HepG2 (cell line): ENCODE measurements around the gene ME3. TPM values are rescaled to one million over a fixed set of nuclear protein-coding genes. Genes with fewer than 3 reads are reported as not detected.

Experiments used
- ATAC-seq: fragments of 200-7000 bp; cut with Tn5 transposase; 3 replicates; pipeline ENCODE4 v1.9.1; 2020; ENCODE audit warnings: mild to moderate bottlenecking, moderate library complexity
- BruUV-seq: library from RNA; stranded (reverse); fragments of 400-500 nt; replicated peaks from 2 replicates; lab custom pipeline; 2021; lab: Mats Ljungman, UMichigan
- CTCF ChIA-PET: fragments of 300-600 bp; formaldehyde crosslinking; extraction: SDS; loops from one replicate; lab custom pipeline; 2021; ENCODE audit warnings: low total read pairs, inconsistent platforms, low intra/inter-chr PET ratio; lab: Yijun Ruan, JAX
- POLR2A ChIA-PET: fragments of 350-600 bp; sonication (Branson Sonifier 250); formaldehyde crosslinking; loops from one replicate; lab custom pipeline; 2020; ENCODE audit warnings: antibody characterized with exemption, inconsistent platforms; lab: Yijun Ruan, JAX
- DNase-seq: peaks from one replicate; pipeline ENCODE4 v3.0.0-alpha.2; 2015; ENCODE audit warnings: low spot score
- FAIRE-seq: peaks from 3 replicates; lab custom pipeline; 2011; peaks lifted over from hg19 to GRCh38; lab: Jason Lieb, UNC
- H2AFZ ChIP-seq: one replicate; pipeline ENCODE4 v1.6.1; 2011; ENCODE audit warnings: low read length, inconsistent platforms
- H3K27ac ChIP-seq: fragments of 300-600 bp; 3 replicates; pipeline ENCODE4 v1.8.0; 2011; ENCODE audit warnings: mixed run types, mild to moderate bottlenecking, mixed read lengths, low read length, inconsistent platforms; ENCODE audit not compliant: insufficient read depth; ENCODE audit errors: extremely low read length
- H3K27me3 ChIP-seq, 2 experiments: fragments of 200-600 bp in 1 of 2; 2 replicates in 1 of 2; 3 replicates in 1 of 2; pipeline versions ENCODE4 v1.6.0 to v1.8.0; 2011; ENCODE audit warnings: low read length in 2 of 2, mild to moderate bottlenecking in 2 of 2, moderate library complexity in 2 of 2, inconsistent platforms in 1 of 2; ENCODE audit not compliant: insufficient read depth in 2 of 2, control insufficient read depth in 1 of 2
- H3K36me3 ChIP-seq, 2 experiments: fragments of 200-600 bp in 1 of 2; replicated peaks in 1 of 2; 2 replicates in 1 of 2; 3 replicates in 1 of 2; pipeline versions ENCODE4 v1.5.1 to v1.8.0; 2011; ENCODE audit warnings: low read length in 2 of 2, inconsistent platforms in 1 of 2; ENCODE audit not compliant: insufficient read depth in 2 of 2, control insufficient read depth in 1 of 2
- H3K4me1 ChIP-seq: 2 replicates; pipeline ENCODE4 v1.5.1; 2012; ENCODE audit warnings: low read length, inconsistent platforms; ENCODE audit not compliant: insufficient read depth
- H3K4me2 ChIP-seq: 2 replicates; pipeline ENCODE4 v1.6.0; 2011; ENCODE audit warnings: low read depth, low read length, inconsistent platforms
- H3K4me3 ChIP-seq, 3 experiments: fragments of 200-600 bp in 1 of 3; sonication (generic), shearing (Covaris generic) in 1 of 3; replicated peaks in 1 of 3; 2 replicates each; pipeline ENCODE4 v1.5.1; 2011 to 2016; ENCODE audit warnings: low read length in 3 of 3, inconsistent platforms in 2 of 3, low read depth in 2 of 3, mild to moderate bottlenecking in 2 of 3, control low read depth in 1 of 3, mixed read lengths in 1 of 3; ENCODE audit not compliant: insufficient read depth in 1 of 3
- H3K79me2 ChIP-seq: one replicate; pipeline ENCODE4 v1.6.1; 2011; ENCODE audit warnings: low read length, inconsistent platforms; ENCODE audit not compliant: insufficient read depth
- H3K9ac ChIP-seq: 2 replicates; pipeline ENCODE4 v1.6.0; 2011; ENCODE audit warnings: mild to moderate bottlenecking, low read depth, low read length, inconsistent platforms; ENCODE audit not compliant: insufficient read depth
- H3K9me3 ChIP-seq: 2 replicates; pipeline ENCODE4 v1.5.1; 2012; ENCODE audit warnings: mild to moderate bottlenecking, low read length
- H4K20me1 ChIP-seq: 2 replicates; pipeline ENCODE4 v1.6.0; 2011; ENCODE audit warnings: inconsistent platforms, mild to moderate bottlenecking, low read length, moderate library complexity; ENCODE audit not compliant: insufficient read depth
- ATF7-NPFF ChIP-seq: sonication (generic); formaldehyde crosslinking; IDR thresholded peaks from 2 replicates; pipeline ENCODE4 v1.8.1; 2023; ENCODE audit warnings: mild to moderate bottlenecking, low read depth, missing genetic modification reagents, moderate library complexity
- ISL2 ChIP-seq: sonication (generic); formaldehyde crosslinking; IDR thresholded peaks from 2 replicates; pipeline ENCODE4 v1.5.0; 2020; ENCODE audit warnings: missing genetic modification reagents
- SUZ12 ChIP-seq: fragments of 150-350 bp; IDR thresholded peaks from 2 replicates; pipeline ENCODE4 v1.6.1; 2014; ENCODE audit warnings: low read depth, low read length
- whole genome bisulfite sequencing: methylation state at CpG from one replicate; pipeline ENCODE4 v1.1.6; 2017; ENCODE audit warnings: low lambda C conversion rate; 5-methylcytosine and 5-hydroxymethylcytosine counted together
- in situ Hi-C: cut with HindIII; loops from 2 replicates; pipeline ENCODE4 v1.10.0; 2017; ENCODE audit warnings: low pct_unique_long_range_greater_than_20kb; ENCODE audit not compliant: extremely low pct_ligation_motif_present
- intact Hi-C: fragments of 100-400 bp; cut with micrococcal nuclease; formaldehyde crosslinking; loops from one replicate; pipeline ENCODE4 v1.10.0; 2022; ENCODE audit not compliant: unreplicated experiment
- polyA plus RNA-seq, 8 experiments: library from polyadenylated mRNA; depleted of rRNA in 3 of 8; stranded (reverse) in 7 of 8; unstranded in 1 of 8; fragments of >200 nt; fragmentation: Illumina TruSeq in 4 of 8; extraction: Trizol in 4 of 8; gene quantifications; 2 replicates each; pipeline versions ENCODE4 v1.2.1 to v1.2.3, GENCODE V29; 2011 to 2016; ENCODE audit warnings: low read depth in 4 of 8, missing spikeins in 1 of 8, mixed read lengths in 1 of 8; ENCODE audit not compliant: insufficient read depth in 1 of 8
- total RNA-seq, 5 experiments: library from RNA; depleted of rRNA; stranded (reverse); fragments of >200 nt; fragmentation: Illumina TruSeq; extraction: Trizol; gene quantifications; 2 replicates each; pipeline ENCODE4 v1.2.3, GENCODE V29; 2016; ENCODE audit warnings: low read depth in 1 of 5

ME3 gene
- total and polyA plus RNA-seq, 2 of the 13 experiments (the other 11 are each of a cell fraction or from before 2014, with no cell fraction given), result not detected

- ChIA-PET POLR2A (no interaction called here), CTCF (no interaction called here)
- Histone ChIP-seq H3K27ac (no peak overlapping the region), H3K4me1 (no peaks in the 10 kb centered on the region), H2AFZ (no peak overlapping the region), H3K4me2 (no peak overlapping the region), H3K79me2 (no peaks in the 10 kb centered on the region), H3K9ac (no peak overlapping the region), H3K4me3 (no peak overlapping the region), H3K27me3 (peaks cover 0 to 20% of the 10 kb centered on the region in 2 experiments; a peak in 3 of 5 replicates), H3K36me3 (no peaks in the 10 kb centered on the region), H3K9me3 (no peaks in the 10 kb centered on the region), H4K20me1 (no peaks in the 10 kb centered on the region)
- FAIRE-seq (no peak), DNase-seq (no peak), ATAC-seq (no peak)
- 3% methylated on average over 3 of the region's 3 CpGs for WGBS
- no peak for TF ChIP-seq ISL2 (CRISPR knock-in tag)
- no peak for TF ChIP-seq ATF7-NPFF (CRISPR knock-in tag)
- intact Hi-C loops (no loop called here), in situ Hi-C loops (no loop called here)
- no TSS peak for BruUV-seq
Measured at GRCh38 chr11:86624366-86624765, 48.0 kb downstream of the ME3 start.

- ChIA-PET CTCF (no interaction called here), POLR2A (no interaction called here)
- Histone ChIP-seq H3K9ac (no peak overlapping the region), H3K4me2 (no peak overlapping the region), H3K9me3 (no peaks in the 10 kb centered on the region), H3K4me3 (no peak overlapping the region), H3K79me2 (no peaks in the 10 kb centered on the region), H4K20me1 (no peaks in the 10 kb centered on the region), H3K27me3 (peaks cover 0 to 14% of the 10 kb centered on the region in 2 experiments; a peak in 3 of 5 replicates), H3K27ac (no peak overlapping the region), H2AFZ (no peak overlapping the region), H3K36me3 (no peaks in the 10 kb centered on the region), H3K4me1 (no peaks in the 10 kb centered on the region)
- no TSS peak for BruUV-seq
- ATAC-seq (no peak), DNase-seq (no peak), FAIRE-seq (no peak)
- TF ChIP-seq SUZ12, result no peak
- 3% methylated on average over 4 of the region's 4 CpGs for WGBS
- intact Hi-C loops, result no loop called here
- in situ Hi-C loops, result no loop called here
Measured at GRCh38 chr11:86623736-86624135, 48.7 kb downstream of the ME3 start.
